Spleen (tissue), 3 donors: ENCODE measurements around the gene GPBAR1.

Experiments used
- POLR2A ChIP-seq, 3 donors: fragments of 450-650 bp; IDR thresholded peaks; one replicate each; pipeline ENCODE4 v1.5.1; 2017; ENCODE audit warnings: antibody characterized with exemption in 3 of 3, mild to moderate bottlenecking in 1 of 3
- POLR2AphosphoS5 ChIP-seq, 3 donors: sonication (generic); formaldehyde crosslinking; IDR thresholded peaks; one replicate each; pipeline ENCODE4 v1.5.1; 2017; ENCODE audit warnings: antibody characterized with exemption in 3 of 3

- TF ChIP-seq POLR2AphosphoS5 (IDR thresholded peaks at IDR 0.05) (peak in 2 of 3 donors; percentile 43 to 55), POLR2A (IDR thresholded peaks at IDR 0.05) (no peak)
Measured at GRCh38 chr2:218260742-218261422, at the start of gene GPBAR1.
